Fibroblast of skin of left biceps (primary cell): ENCODE results near the gene ITGAD.

Experiments used
- DNase-seq, 2 experiments: peaks; one replicate each; pipeline ENCODE4 v3.0.0-alpha.2; 2013; ENCODE audit warnings: low read depth in 2 of 2

The ITGAD gene

GRCh38 chr16:31393056-31393455 lies at the start of gene ITGAD:
Gene ITGAD (plus strand): TSS chr16:31393335. CDS start chr16:31393361, 26 bp downstream.
- no peak for DNase-seq

DNA sequence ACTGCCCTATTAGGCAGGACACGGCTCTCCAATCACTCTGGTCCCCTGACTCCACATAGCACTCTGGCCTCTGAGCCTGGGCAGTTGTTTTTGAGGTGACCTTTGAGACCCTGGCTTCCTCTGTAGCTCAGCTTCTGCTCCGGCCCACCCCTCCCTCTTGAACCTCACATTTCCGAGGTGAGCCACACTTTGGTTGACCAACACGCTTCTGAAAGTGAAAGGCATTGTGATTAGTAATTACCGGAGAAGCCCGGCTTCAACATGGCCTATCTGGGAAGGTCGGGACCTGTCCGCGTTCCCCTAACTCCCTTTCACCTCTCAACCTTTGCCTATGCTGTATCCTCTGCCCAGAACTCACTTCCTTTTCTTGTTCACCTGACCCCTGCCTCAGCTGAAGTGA lies 48.4 kb upstream of the ITGAD start:
- DNase-seq = no peak

- DNase-seq = no peak
These were observed 45.7 kb upstream of the ITGAD start for GRCh38 chr16:31347445-31347844.

DNA sequence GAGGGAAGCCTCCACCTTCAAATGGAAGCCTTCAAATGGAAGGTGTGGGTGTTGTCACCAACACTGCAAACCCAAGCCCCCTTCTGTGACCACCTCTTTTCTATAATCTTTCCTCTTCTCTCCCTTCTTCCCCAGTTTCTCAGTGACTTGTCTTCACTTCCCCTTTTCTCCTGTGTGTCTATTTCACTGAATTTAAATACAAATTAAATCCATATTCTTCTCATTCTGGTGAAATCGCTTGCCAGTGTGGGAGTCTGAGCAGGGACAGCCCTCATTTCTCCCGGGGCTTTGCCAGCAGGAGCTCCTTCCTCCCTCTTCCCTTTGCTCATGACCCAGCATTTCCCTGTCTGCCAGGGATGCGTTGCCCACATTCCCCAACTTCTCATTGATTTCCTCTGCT lies 44.6 kb upstream of the ITGAD start:
- DNase-seq = no peak

GRCh38 chr16:31350275-31351005 lies 42.7 kb upstream of the ITGAD start:
- DNase-seq = no peak

- DNase-seq = no peak
These were observed 41.7 kb upstream of the ITGAD start for GRCh38 chr16:31351246-31351941.

DNA sequence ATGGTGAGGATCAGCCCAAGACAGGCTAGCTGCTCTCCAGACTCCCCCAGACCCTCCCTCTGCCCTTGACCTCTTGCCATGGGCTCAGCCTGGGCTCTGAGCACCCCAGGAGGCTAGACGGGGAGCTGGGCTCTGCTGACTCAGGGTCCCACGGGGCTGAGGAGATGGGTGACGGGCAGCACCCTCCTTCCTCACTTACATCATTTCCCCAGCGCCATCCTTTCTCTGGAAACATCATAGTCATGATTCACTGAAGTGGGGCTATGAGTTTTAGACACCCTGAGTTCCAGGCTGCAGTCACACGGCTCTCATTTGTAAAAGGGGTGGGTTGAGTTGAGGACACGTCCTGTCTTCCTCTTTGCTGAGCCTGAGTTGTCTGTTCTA lies 41.2 kb upstream of the ITGAD start:
- DNase-seq = no peak

DNA sequence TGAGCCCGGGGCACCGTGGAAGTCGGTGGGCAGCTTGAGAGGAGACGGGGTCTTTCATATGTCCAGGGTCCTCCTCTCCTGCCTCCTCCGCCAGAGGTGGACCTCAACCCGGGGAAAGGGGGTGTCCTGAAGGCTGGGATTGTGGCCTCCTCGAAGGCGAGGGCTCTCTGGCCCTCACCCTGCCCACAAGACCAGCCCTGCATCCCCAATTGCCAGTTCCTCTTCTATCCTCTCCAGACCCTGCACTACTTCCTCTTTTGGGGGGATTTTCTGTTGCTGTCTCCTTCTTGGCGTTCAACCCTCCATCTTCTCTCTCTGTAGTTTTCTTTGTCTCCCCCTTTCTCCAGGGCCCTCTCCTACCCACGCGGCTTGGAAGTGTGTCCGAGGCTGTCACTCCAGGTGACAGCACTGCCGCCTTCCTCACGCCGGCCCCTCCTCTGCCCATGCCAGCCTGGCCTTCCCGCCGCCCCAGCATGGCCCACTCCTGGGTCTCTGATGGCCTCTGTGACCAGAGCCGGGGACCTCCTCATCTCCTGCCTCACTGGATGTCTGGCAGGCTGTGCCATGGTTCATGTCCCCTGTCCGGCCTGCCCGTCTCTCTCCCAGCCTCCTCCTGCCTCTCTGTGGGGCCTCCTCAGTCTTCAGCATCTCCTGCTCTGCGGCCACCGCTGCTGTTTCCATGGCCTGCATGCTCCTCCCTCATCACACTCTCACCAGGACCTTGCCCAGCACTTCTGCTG lies 40.6 kb upstream of the ITGAD start:
- DNase-seq = no peak

GRCh38 chr16:31354394-31355291 lies 38.5 kb upstream of the ITGAD start, which contains the start of gene ITGAX:
Gene ITGAX (plus strand): TSS chr16:31355176. CDS start chr16:31355255, 79 bp downstream.
- DNase-seq = no peak

- no peak for DNase-seq
These were observed 37.6 kb upstream of the ITGAD start for GRCh38 chr16:31355431-31356100.

- DNase-seq = no peak
These were observed 36.4 kb upstream of the ITGAD start for GRCh38 chr16:31356566-31357323.

DNA sequence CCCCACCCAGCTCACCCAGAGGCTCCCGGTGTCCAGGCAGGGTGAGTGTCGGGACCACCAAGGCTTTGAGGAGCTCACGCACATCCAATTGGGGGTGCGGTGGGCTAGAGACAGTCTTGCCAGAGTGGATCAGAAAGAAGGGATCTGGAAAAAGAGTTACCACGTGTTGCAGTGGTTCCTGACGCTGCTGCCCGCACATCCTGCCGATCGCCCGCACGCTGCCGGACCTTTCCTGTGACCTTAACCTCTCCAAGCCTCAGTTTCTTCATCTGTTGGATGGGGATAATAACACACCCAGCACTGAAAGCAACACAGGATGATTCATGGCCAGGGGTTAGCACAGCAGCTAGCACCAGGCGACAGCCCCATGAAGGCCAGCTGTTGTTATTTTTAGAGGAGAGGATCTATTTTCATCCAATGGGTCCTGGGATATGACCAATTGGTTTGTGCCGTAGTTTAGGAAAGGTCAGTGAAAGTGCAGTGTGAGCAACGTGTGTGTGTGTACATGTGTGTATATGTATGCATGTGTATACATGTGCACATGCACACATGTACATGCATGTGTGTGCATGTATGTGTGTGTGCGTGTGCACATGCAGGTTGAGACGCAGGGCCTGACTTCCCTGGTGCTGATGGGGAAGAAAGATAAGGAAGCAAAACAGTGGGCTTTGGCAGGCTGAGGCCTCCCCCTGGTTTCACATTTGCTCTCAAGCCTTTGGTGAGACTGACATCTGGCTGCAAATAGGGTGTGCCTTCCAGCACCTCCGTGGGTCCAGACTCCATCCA lies 35.6 kb upstream of the ITGAD start:
- DNase-seq = no peak

DNA sequence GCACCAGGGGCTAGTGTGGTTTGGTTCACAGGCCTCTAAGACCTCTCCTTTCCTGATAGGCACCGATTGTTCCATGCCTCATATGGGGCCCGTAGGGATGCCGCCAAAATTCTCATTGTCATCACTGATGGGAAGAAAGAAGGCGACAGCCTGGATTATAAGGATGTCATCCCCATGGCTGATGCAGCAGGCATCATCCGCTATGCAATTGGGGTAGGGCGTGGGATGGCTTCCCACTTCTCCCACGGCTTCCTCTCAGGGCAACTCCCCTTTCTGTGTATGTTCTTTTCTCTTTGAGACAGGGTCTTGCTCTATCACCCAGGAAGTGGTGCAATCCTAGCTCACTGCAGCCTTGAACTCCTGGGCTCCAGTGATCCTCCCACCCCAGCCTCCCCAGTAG lies 32.9 kb upstream of the ITGAD start:
- no peak for DNase-seq

- no peak for DNase-seq
These were observed 31.7 kb upstream of the ITGAD start for GRCh38 chr16:31361201-31362110.

- DNase-seq = no peak
These were observed 30.4 kb upstream of the ITGAD start for GRCh38 chr16:31362476-31363405.

DNA sequence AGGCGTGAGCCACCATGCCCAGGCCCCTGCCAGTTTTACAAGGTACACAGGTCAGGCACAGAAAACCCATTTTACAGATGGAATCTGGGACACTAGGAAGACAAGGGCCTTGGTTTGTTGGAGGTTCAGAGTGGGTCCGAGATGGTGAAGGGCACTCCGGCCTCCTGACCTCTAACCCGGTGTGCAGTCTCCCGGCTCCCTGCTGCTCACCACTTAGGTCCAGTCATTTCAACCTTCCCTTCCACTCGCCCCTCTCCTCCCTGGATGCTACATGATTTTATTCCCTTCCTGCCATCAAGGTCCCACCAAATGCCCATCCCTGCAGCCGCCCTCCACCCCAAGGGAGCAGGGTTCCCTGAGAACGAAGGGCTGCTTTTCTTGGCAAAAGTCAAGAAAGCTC lies 29.4 kb upstream of the ITGAD start:
- no peak for DNase-seq

- no peak for DNase-seq
These were observed 28.7 kb upstream of the ITGAD start for GRCh38 chr16:31364421-31364820.
